Esophagus (tissue), 2 donors: Measurements from ENCODE around the gene ZNF444. TPM values are rescaled to one million over a fixed set of nuclear protein-coding genes. Genes with fewer than 3 reads are reported as not detected.
A peak's percentile ranks its signal among the peaks of the same experiment; 100 is the strongest.

Experiments used
- H3K27ac ChIP-seq, 2 donors: one replicate each; pipeline ENCODE4 v1.5.1; 2013; ENCODE audit warnings: low read depth in 2 of 2, mild to moderate bottlenecking in 2 of 2, inconsistent platforms in 1 of 2, low read length in 1 of 2, moderate library complexity in 1 of 2
- H3K27me3 ChIP-seq, 2 donors: one replicate each; pipeline ENCODE4 v1.6.1; 2013; ENCODE audit warnings: low read length in 2 of 2, control low read depth in 1 of 2, mild to moderate bottlenecking in 1 of 2; ENCODE audit not compliant: insufficient read depth in 2 of 2, control insufficient read depth in 1 of 2
- H3K36me3 ChIP-seq, 2 donors: one replicate each; pipeline ENCODE4 v1.6.1; 2013; ENCODE audit warnings: low read length in 1 of 2; ENCODE audit not compliant: control insufficient read depth in 2 of 2, insufficient read depth in 2 of 2
- H3K4me1 ChIP-seq, 2 donors: one replicate each; pipeline ENCODE4 v1.6.1; 2013; ENCODE audit warnings: low read length in 1 of 2; ENCODE audit not compliant: control insufficient read depth in 2 of 2, insufficient read depth in 2 of 2
- H3K4me3 ChIP-seq, 2 donors: one replicate each; pipeline ENCODE4 v1.5.1; 2013; ENCODE audit warnings: low read length in 2 of 2, mild to moderate bottlenecking in 2 of 2, low read depth in 1 of 2, moderate library complexity in 1 of 2
- H3K9me3 ChIP-seq, 2 donors: one replicate each; pipeline ENCODE4 v1.6.1; 2013; ENCODE audit warnings: mild to moderate bottlenecking in 2 of 2, low read depth in 1 of 2, low read length in 1 of 2, moderate library complexity in 1 of 2; ENCODE audit not compliant: control insufficient read depth in 2 of 2, insufficient read depth in 1 of 2
- WGBS, 2 donors: extraction: QIAGEN DNeasy Blood & Tissue Kit; methylation state at CpG; one replicate each; pipeline ENCODE4 v1.1.7; 2013; 5-methylcytosine and 5-hydroxymethylcytosine counted together
- polyA plus RNA-seq, 2 donors: library from polyadenylated mRNA; stranded (reverse); fragments of 200-250 nt; gene quantifications; one replicate each; pipeline ENCODE4 v1.2.3, GENCODE V29; 2013
- donor health status: healthy with polysubstance abuse.
- donor health status: Bipolar disorder and iron deficiency.

ZNF444 gene
- polyA plus RNA-seq, 2 donors = 12.9 to 16.0 TPM

- peaks cover 16 to 34% of the 10 kb centered on the region in 2 donors for H3K4me1 ChIP-seq
- WGBS, 2 donors = 12 to 14% methylated on average over 8 of the region's 8 CpGs
- no peaks in the 10 kb centered on the region for H3K27me3 ChIP-seq
- no peaks in the 10 kb centered on the region for H3K9me3 ChIP-seq
- peak overlapping the region; percentile 91 to 94 for H3K27ac ChIP-seq
- peak overlapping the region; percentile 66 to 79 for H3K4me3 ChIP-seq
- no peaks in the 10 kb centered on the region for H3K36me3 ChIP-seq
These were observed 21.1 kb upstream of the ZNF444 start for GRCh38 chr19:56120002-56120370.

GRCh38 chr19:56120371-56121179, 20.5 kb upstream of the ZNF444 start:
- Histone ChIP-seq H3K27me3 (no peaks in the 10 kb centered on the region), H3K9me3 (no peaks in the 10 kb centered on the region), H3K36me3 (no peaks in the 10 kb centered on the region), H3K4me3 (peak overlapping the region; percentile 66 to 79), H3K27ac (peak overlapping the region; percentile 91 to 94), H3K4me1 (peaks cover 16 to 34% of the 10 kb centered on the region in 2 donors)
- 0 to 2% methylated on average over 47 to 99 of the region's 99 CpGs for WGBS, 2 donors

- Histone ChIP-seq H3K36me3 (no peaks in the 10 kb centered on the region), H3K27me3 (no peaks in the 10 kb centered on the region), H3K9me3 (no peaks in the 10 kb centered on the region), H3K4me1 (peaks cover 16 to 34% of the 10 kb centered on the region in 2 donors), H3K4me3 (peak within 1 kb of the TSS; percentile 66 to 79), H3K27ac (peak within 1 kb of the TSS; percentile 91 to 94)
- WGBS, 2 donors = 6% methylated on average over 63 to 74 of the region's 74 CpGs
These were observed 19.6 kb upstream of the ZNF444 start, which contains the start of gene ZNF787 for GRCh38 chr19:56121180-56122167. Gene ZNF787 (minus strand): TSS chr19:56121295. CDS start chr19:56103217, 18,078 bp downstream.

- Histone ChIP-seq H3K27ac (no peak overlapping the region), H3K27me3 (no peaks in the 10 kb centered on the region), H3K9me3 (no peaks in the 10 kb centered on the region), H3K4me3 (no peak overlapping the region), H3K4me1 (peaks cover 8 to 19% of the 10 kb centered on the region in 2 donors), H3K36me3 (no peaks in the 10 kb centered on the region)
- WGBS, 2 donors = 80 to 89% methylated on average over 16 of the region's 16 CpGs
These were observed 17.7 kb upstream of the ZNF444 start for GRCh38 chr19:56123266-56123891.

GRCh38 chr19:56124578-56124977, 16.5 kb upstream of the ZNF444 start:
- WGBS, 2 donors = 87 to 88% methylated on average over 4 of the region's 4 CpGs
- Histone ChIP-seq H3K36me3 (no peaks in the 10 kb centered on the region), H3K27me3 (no peaks in the 10 kb centered on the region), H3K9me3 (no peaks in the 10 kb centered on the region), H3K4me1 (peaks cover 0 to 7% of the 10 kb centered on the region in 2 donors), H3K27ac (no peak overlapping the region), H3K4me3 (no peak overlapping the region)

GRCh38 chr19:56125806-56126590, 15.1 kb upstream of the ZNF444 start:
- Histone ChIP-seq H3K4me1 (peaks cover 0 to 2% of the 10 kb centered on the region in 2 donors), H3K27me3 (no peaks in the 10 kb centered on the region), H3K36me3 (no peaks in the 10 kb centered on the region), H3K9me3 (no peaks in the 10 kb centered on the region), H3K27ac (no peak overlapping the region), H3K4me3 (no peak overlapping the region)
- 65 to 69% methylated on average over 16 of the region's 16 CpGs for WGBS, 2 donors

- Histone ChIP-seq H3K4me3 (no peak overlapping the region), H3K36me3 (no peaks in the 10 kb centered on the region), H3K27ac (no peak overlapping the region), H3K27me3 (no peaks in the 10 kb centered on the region), H3K9me3 (no peaks in the 10 kb centered on the region), H3K4me1 (no peaks in the 10 kb centered on the region)
- WGBS, 2 donors = 91% methylated on average over 19 of the region's 19 CpGs
These were observed 13.9 kb upstream of the ZNF444 start for GRCh38 chr19:56126983-56127780.

GRCh38 chr19:56130006-56130405, 11.1 kb upstream of the ZNF444 start:
- no peaks in the 10 kb centered on the region for H3K36me3 ChIP-seq
- 82 to 84% methylated on average over 7 of the region's 7 CpGs for WGBS, 2 donors
- no peak overlapping the region for H3K4me3 ChIP-seq
- no peaks in the 10 kb centered on the region for H3K4me1 ChIP-seq
- no peaks in the 10 kb centered on the region for H3K27me3 ChIP-seq
- no peaks in the 10 kb centered on the region for H3K9me3 ChIP-seq
- no peak overlapping the region for H3K27ac ChIP-seq
